Neural progenitor cell (in vitro differentiated cells): ENCODE results near the gene HMG20A. TPM values are rescaled to one million over a fixed set of nuclear protein-coding genes. Genes with fewer than 3 reads are reported as not detected.
A peak's percentile ranks its signal among the peaks of the same experiment; 100 is the strongest.

Experiments
- DNase-seq: peaks from one replicate; pipeline ENCODE4 v3.0.0-alpha.2; 2016; ENCODE audit warnings: low spot score
- H2AFZ ChIP-seq: fragments of 200-600 bp; sonication (generic); replicated peaks from 2 replicates; pipeline ENCODE4 v1.6.1; 2016; ENCODE audit warnings: antibody characterized with exemption
- H3F3A ChIP-seq: fragments of 200-600 bp; sonication (generic); 2 replicates; pipeline ENCODE4 v1.6.1; 2016; ENCODE audit warnings: antibody characterized with exemption, low read depth
- H3K27ac ChIP-seq: fragments of 200-600 bp; sonication (generic); 2 replicates; pipeline ENCODE4 v1.5.1; 2016; ENCODE audit warnings: mild to moderate bottlenecking
- H3K27me3 ChIP-seq: fragments of 200-600 bp; sonication (generic); 2 replicates; pipeline ENCODE4 v1.6.1; 2016; ENCODE audit warnings: mild to moderate bottlenecking, moderate library complexity
- H3K36me3 ChIP-seq: fragments of 200-600 bp; sonication (generic); 2 replicates; pipeline ENCODE4 v1.5.1; 2016
- H3K4me1 ChIP-seq: fragments of 200-600 bp; sonication (generic); 2 replicates; pipeline ENCODE4 v1.6.1; 2016; ENCODE audit warnings: mixed run types
- H3K4me2 ChIP-seq: fragments of 200-600 bp; sonication (generic); 2 replicates; pipeline ENCODE4 v1.6.1; 2016
- H3K4me3 ChIP-seq: fragments of 200-600 bp; sonication (generic); 2 replicates; pipeline ENCODE4 v1.5.1; 2016
- H3K79me2 ChIP-seq: fragments of 200-600 bp; sonication (generic); 2 replicates; pipeline ENCODE4 v1.6.1; 2016; ENCODE audit warnings: low read depth
- H3K9ac ChIP-seq: fragments of 200-600 bp; sonication (generic); 2 replicates; pipeline ENCODE4 v1.6.1; 2016
- H3K9me3 ChIP-seq: fragments of 200-600 bp; sonication (generic); 2 replicates; pipeline ENCODE4 v1.5.1; 2016; ENCODE audit warnings: low read depth
- H4K20me1 ChIP-seq: fragments of 200-600 bp; sonication (generic); 2 replicates; pipeline ENCODE4 v1.6.1; 2016; ENCODE audit warnings: low read depth
- H3K27ac Mint-ChIP-seq: 3 replicates; pipeline ENCODE4 v1.8.0; 2021; ENCODE audit warnings: mixed read lengths
- H3K27me3 Mint-ChIP-seq: 2 replicates; pipeline ENCODE4 v1.8.0; 2022; ENCODE audit warnings: low read depth, mild to moderate bottlenecking, inconsistent platforms, moderate library complexity, mixed read lengths; ENCODE audit not compliant: insufficient read depth
- H3K36me3 Mint-ChIP-seq: 3 replicates; pipeline ENCODE4 v1.8.0; 2021; ENCODE audit warnings: mixed read lengths
- H3K4me1 Mint-ChIP-seq: 3 replicates; pipeline ENCODE4 v1.8.0; 2021; ENCODE audit warnings: mixed read lengths
- H3K4me3 Mint-ChIP-seq: 3 replicates; pipeline ENCODE4 v1.8.0; 2021; ENCODE audit warnings: mild to moderate bottlenecking, moderate library complexity, mixed read lengths
- H3K9me3 Mint-ChIP-seq: 3 replicates; pipeline ENCODE4 v1.8.0; 2020; ENCODE audit warnings: mixed read lengths
- CTCF ChIP-seq: fragments of 200-600 bp; sonication (generic); IDR thresholded peaks from 2 replicates; pipeline ENCODE4 v1.5.1; 2017; ENCODE audit warnings: antibody characterized with exemption, mild to moderate bottlenecking
- EZH2 ChIP-seq: fragments of 200-600 bp; sonication (generic); IDR thresholded peaks from 2 replicates; pipeline ENCODE4 v1.6.1; 2017; ENCODE audit warnings: antibody characterized with exemption, mild to moderate bottlenecking, moderate library complexity
- EZH2phosphoT487 ChIP-seq: fragments of 200-600 bp; sonication (generic); IDR thresholded peaks from 2 replicates; pipeline ENCODE4 v1.6.1; 2017; ENCODE audit warnings: antibody characterized with exemption
- total RNA-seq: library from RNA; depleted of rRNA; stranded (reverse); fragments of >200 nt; gene quantifications from 2 replicates; pipeline ENCODE4 v1.2.3, GENCODE V29; 2015; ENCODE audit warnings: low replicate concordance

Gene HMG20A
- total RNA-seq, 1 donor from 2014 or later = 75.6 TPM

GRCh38 chr15:77515613-77516012 is 94.9 kb downstream of the HMG20A start:
- no peaks in the 10 kb centered on the region for H3K27me3 ChIP-seq
- H3K9me3 ChIP-seq = no peaks in the 10 kb centered on the region
- no peak overlapping the region for H3K9ac ChIP-seq
- peak overlapping the region; percentile 31 for H3K4me2 ChIP-seq
- Mint-ChIP-seq H3K9me3 (peaks cover 4% of the 10 kb centered on the region), H3K4me3 (no peak overlapping the region), H3K27ac (no peak overlapping the region), H3K4me1 (peaks cover 22% of the 10 kb centered on the region), H3K36me3 (no peaks in the 10 kb centered on the region), H3K27me3 (peaks cover 12% of the 10 kb centered on the region)
- no peaks in the 10 kb centered on the region for H3K36me3 ChIP-seq
- no peaks in the 10 kb centered on the region for H4K20me1 ChIP-seq
- DNase-seq = no peak
- H3K27ac ChIP-seq = no peak overlapping the region
- H3K4me3 ChIP-seq = no peak overlapping the region
- no peak overlapping the region for H2AFZ ChIP-seq
- no peaks in the 10 kb centered on the region for H3K79me2 ChIP-seq
- TF ChIP-seq CTCF (no peak), EZH2phosphoT487 (no peak), EZH2 (no peak)
- H3K4me1 ChIP-seq = peaks cover 29% of the 10 kb centered on the region
- peaks cover 17% of the 10 kb centered on the region for H3F3A ChIP-seq

GRCh38 chr15:77516076-77516475 is 95.4 kb downstream of the HMG20A start:
- no peak overlapping the region for H3K4me3 ChIP-seq
- no peaks in the 10 kb centered on the region for H3K27me3 ChIP-seq
- no peak overlapping the region for H2AFZ ChIP-seq
- no peaks in the 10 kb centered on the region for H3K79me2 ChIP-seq
- Mint-ChIP-seq H3K27ac (no peak overlapping the region), H3K36me3 (no peaks in the 10 kb centered on the region), H3K27me3 (peaks cover 10% of the 10 kb centered on the region), H3K9me3 (peaks cover 4% of the 10 kb centered on the region), H3K4me3 (no peak overlapping the region), H3K4me1 (peaks cover 18% of the 10 kb centered on the region)
- no peak overlapping the region for H3K4me2 ChIP-seq
- peaks cover 14% of the 10 kb centered on the region for H3F3A ChIP-seq
- peaks cover 24% of the 10 kb centered on the region for H3K4me1 ChIP-seq
- no peaks in the 10 kb centered on the region for H3K36me3 ChIP-seq
- H4K20me1 ChIP-seq = no peaks in the 10 kb centered on the region
- no peak for DNase-seq
- no peak overlapping the region for H3K27ac ChIP-seq
- H3K9me3 ChIP-seq = no peaks in the 10 kb centered on the region
- H3K9ac ChIP-seq = no peak overlapping the region
- no peak for TF ChIP-seq CTCF
- no peak for TF ChIP-seq EZH2phosphoT487
- no peak for TF ChIP-seq EZH2

- H3K4me2 ChIP-seq = no peak overlapping the region
- no peak overlapping the region for H3K27ac ChIP-seq
- Mint-ChIP-seq H3K9me3 (peaks cover 4% of the 10 kb centered on the region), H3K27me3 (peaks cover 11% of the 10 kb centered on the region), H3K27ac (no peak overlapping the region), H3K4me3 (no peak overlapping the region), H3K36me3 (no peaks in the 10 kb centered on the region), H3K4me1 (peaks cover 18% of the 10 kb centered on the region)
- no peaks in the 10 kb centered on the region for H3K79me2 ChIP-seq
- peaks cover 14% of the 10 kb centered on the region for H3F3A ChIP-seq
- H3K9ac ChIP-seq = no peak overlapping the region
- no peaks in the 10 kb centered on the region for H3K27me3 ChIP-seq
- no peak for DNase-seq
- H3K36me3 ChIP-seq = no peaks in the 10 kb centered on the region
- H3K9me3 ChIP-seq = no peaks in the 10 kb centered on the region
- no peaks in the 10 kb centered on the region for H4K20me1 ChIP-seq
- TF ChIP-seq EZH2phosphoT487 (no peak), CTCF (no peak), EZH2 (no peak)
- no peak overlapping the region for H2AFZ ChIP-seq
- peaks cover 24% of the 10 kb centered on the region for H3K4me1 ChIP-seq
- no peak overlapping the region for H3K4me3 ChIP-seq
These were observed 96.1 kb downstream of the HMG20A start for GRCh38 chr15:77516786-77517185.
